ENCODE data around the gene GNAL.

GNAL gene

GRCh38 chr18:11817229-11817628, 128.2 kb downstream of the GNAL start:
- no peak for DNase-seq

- DNase-seq: no peak
Measured at GRCh38 chr18:11818486-11819203, 129.6 kb downstream of the GNAL start.

GRCh38 chr18:11819938-11820337, 130.9 kb downstream of the GNAL start:
- DNase-seq: no peak

GRCh38 chr18:11820697-11821096, 131.6 kb downstream of the GNAL start:
- no peak for DNase-seq

GRCh38 chr18:11821208-11821607, 132.1 kb downstream of the GNAL start:
- DNase-seq: no peak

GRCh38 chr18:11821643-11822237, 132.7 kb downstream of the GNAL start:
- no peak for DNase-seq

GRCh38 chr18:11823545-11823944, 134.5 kb downstream of the GNAL start:
- no peak for DNase-seq

- DNase-seq: no peak
Measured at GRCh38 chr18:11826836-11827235, 137.8 kb downstream of the GNAL start.

- DNase-seq: no peak
Measured at GRCh38 chr18:11828786-11829432, 139.8 kb downstream of the GNAL start.

- DNase-seq: no peak
Measured at GRCh38 chr18:11830585-11830984, 141.5 kb downstream of the GNAL start.

- DNase-seq: no peak
Measured at GRCh38 chr18:11831921-11832320, 142.9 kb downstream of the GNAL start.

- no peak for DNase-seq
Measured at GRCh38 chr18:11834772-11835171, 145.7 kb downstream of the GNAL start.

- DNase-seq: no peak
Measured at GRCh38 chr18:11839556-11839955, 150.5 kb downstream of the GNAL start.

- DNase-seq: no peak
Measured at GRCh38 chr18:11840493-11840892, 151.4 kb downstream of the GNAL start.

- DNase-seq: no peak
Measured at GRCh38 chr18:11842562-11842961, 153.5 kb downstream of the GNAL start.

GRCh38 chr18:11844436-11844835, 155.4 kb downstream of the GNAL start:
- no peak for DNase-seq

GRCh38 chr18:11845654-11846053, 156.6 kb downstream of the GNAL start:
- no peak for DNase-seq

- no peak for DNase-seq
Measured at GRCh38 chr18:11847811-11848210, 158.7 kb downstream of the GNAL start.

- DNase-seq: no peak
Measured at GRCh38 chr18:11849279-11849678, 160.2 kb downstream of the GNAL start.

- peak; percentile 46 for DNase-seq
Measured at GRCh38 chr18:11849841-11850634, 161.0 kb downstream of the GNAL start.

- DNase-seq: no peak
Measured at GRCh38 chr18:11850821-11851145, 161.7 kb downstream of the GNAL start.

GRCh38 chr18:11851146-11851805, 162.2 kb downstream of the GNAL start, which contains the start of gene CHMP1B:
CHMP1B (plus strand) TSS chr18:11851413; CDS start chr18:11851512, 99 bp downstream.
- DNase-seq: peak; percentile 98

GRCh38 chr18:11851806-11852337, 162.8 kb downstream of the GNAL start:
- peak; percentile 31 for DNase-seq
